ENCODE measurements around the gene TMEM131.

Gene TMEM131

GRCh38 chr2:97747285-97747684, 248.5 kb downstream of the TMEM131 start:
- in situ Hi-C loops (cut with MboI; ENCODE audit: low pct_unique_long_range_greater_than_20kb, low sequenced_read_pairs, unreplicated experiment): no loop called here
- no peak for DNase-seq (ENCODE audit: low spot score)
- no peak for TF ChIP-seq CTCF (IDR thresholded peaks at IDR 0.05; ENCODE audit: extremely low read depth, insufficient read depth, missing control alignments)

- peak; percentile 63 for DNase-seq (ENCODE audit: low spot score)
- no peak for TF ChIP-seq CTCF (IDR thresholded peaks at IDR 0.05; ENCODE audit: extremely low read depth, insufficient read depth, missing control alignments)
- in situ Hi-C loops (cut with MboI; ENCODE audit: low pct_unique_long_range_greater_than_20kb, low sequenced_read_pairs, unreplicated experiment): no loop called here
Observed at GRCh38 chr2:97745474-97746174, 250.1 kb downstream of the TMEM131 start.

- TF ChIP-seq CTCF (IDR thresholded peaks at IDR 0.05; ENCODE audit: extremely low read depth, insufficient read depth, missing control alignments): no peak
- in situ Hi-C loops (cut with MboI; ENCODE audit: low pct_unique_long_range_greater_than_20kb, low sequenced_read_pairs, unreplicated experiment): no loop called here
- DNase-seq (ENCODE audit: low spot score): no peak
Observed at GRCh38 chr2:97743913-97744312, 251.8 kb downstream of the TMEM131 start.

- no peak for DNase-seq (ENCODE audit: low spot score)
- TF ChIP-seq CTCF (IDR thresholded peaks at IDR 0.05; ENCODE audit: extremely low read depth, insufficient read depth, missing control alignments): no peak
- in situ Hi-C loops (cut with MboI; ENCODE audit: low pct_unique_long_range_greater_than_20kb, low sequenced_read_pairs, unreplicated experiment): no loop called here
Observed at GRCh38 chr2:97742381-97742847, 253.3 kb downstream of the TMEM131 start.

- no peak for DNase-seq (ENCODE audit: low spot score)
- TF ChIP-seq CTCF (IDR thresholded peaks at IDR 0.05; ENCODE audit: extremely low read depth, insufficient read depth, missing control alignments): no peak
- in situ Hi-C loops (cut with MboI; ENCODE audit: low pct_unique_long_range_greater_than_20kb, low sequenced_read_pairs, unreplicated experiment): no loop called here
Observed at GRCh38 chr2:97741686-97742085, 254.1 kb downstream of the TMEM131 start.

- no peak for TF ChIP-seq CTCF (IDR thresholded peaks at IDR 0.05; ENCODE audit: extremely low read depth, insufficient read depth, missing control alignments)
- in situ Hi-C loops (cut with MboI; ENCODE audit: low pct_unique_long_range_greater_than_20kb, low sequenced_read_pairs, unreplicated experiment): no loop called here
- DNase-seq (ENCODE audit: low spot score): no peak
Observed at GRCh38 chr2:97741251-97741650, 254.5 kb downstream of the TMEM131 start.

Data from GM13977 (cell line).